Amygdala (tissue), 56 donors: ENCODE results near the gene MEIOB.
A peak's percentile ranks its signal among the peaks of the same experiment; 100 is the strongest.
"Not testable (repeated sequence)": the region's sequence is repeated elsewhere in the genome, so short reads cannot be mapped to it uniquely, and the experiment has no call there.

Experiments used
- DNase-seq, 56 donors: peaks; one replicate each; lab custom pipeline; 2025; lab: John Stamatoyannopoulos, UW

MEIOB gene

GRCh38 chr16:1871974-1872635, at the start of gene MEIOB:
MEIOB (minus strand) TSS chr16:1872164; CDS start chr16:1868175, 3,989 bp downstream.
- DNase-seq = peak in 13 of 56 donors; percentile 3 to 32 (median 12)

GRCh38 chr16:1920727-1921171, 48.8 kb upstream of the MEIOB start:
- DNase-seq = no peak

GRCh38 chr16:1920122-1920521, 48.2 kb upstream of the MEIOB start:
- not testable (repeated sequence) for DNase-seq

- no peak for DNase-seq
Observed at GRCh38 chr16:1919327-1919998, 47.5 kb upstream of the MEIOB start.

GRCh38 chr16:1918351-1919326, 46.7 kb upstream of the MEIOB start, which contains the start of gene HS3ST6:
HS3ST6 (minus strand) TSS chr16:1918415; CDS start chr16:1918323, 92 bp downstream.
- DNase-seq = no peak

- no peak for DNase-seq
Observed at GRCh38 chr16:1917665-1918350, 45.8 kb upstream of the MEIOB start.

GRCh38 chr16:1917056-1917664, 45.2 kb upstream of the MEIOB start:
- DNase-seq = no peak

- DNase-seq = no peak
Observed at GRCh38 chr16:1916640-1916990, 44.7 kb upstream of the MEIOB start.

- no peak for DNase-seq
Observed at GRCh38 chr16:1915732-1916639, 44.0 kb upstream of the MEIOB start.

- DNase-seq = no peak
Observed at GRCh38 chr16:1914988-1915387, 43.0 kb upstream of the MEIOB start.

- no peak for DNase-seq
Observed at GRCh38 chr16:1914084-1914608, 42.2 kb upstream of the MEIOB start.

- no peak for DNase-seq
Observed at GRCh38 chr16:1913327-1914083, 41.5 kb upstream of the MEIOB start.

- no peak for DNase-seq
Observed at GRCh38 chr16:1912215-1912543, 40.2 kb upstream of the MEIOB start.

- no peak for DNase-seq
Observed at GRCh38 chr16:1911467-1912214, 39.7 kb upstream of the MEIOB start.

GRCh38 chr16:1909561-1910231, 37.7 kb upstream of the MEIOB start:
- DNase-seq = no peak

- DNase-seq = no peak
Observed at GRCh38 chr16:1908983-1909382, 37.0 kb upstream of the MEIOB start.

- DNase-seq = no peak
Observed at GRCh38 chr16:1908184-1908583, 36.2 kb upstream of the MEIOB start.
